ENCODE data around the gene TLR9.
"Not testable (repeated sequence)": the region's sequence is repeated elsewhere in the genome, so short reads cannot be mapped to it uniquely, and the experiment has no call there.

TLR9 gene, protein sequence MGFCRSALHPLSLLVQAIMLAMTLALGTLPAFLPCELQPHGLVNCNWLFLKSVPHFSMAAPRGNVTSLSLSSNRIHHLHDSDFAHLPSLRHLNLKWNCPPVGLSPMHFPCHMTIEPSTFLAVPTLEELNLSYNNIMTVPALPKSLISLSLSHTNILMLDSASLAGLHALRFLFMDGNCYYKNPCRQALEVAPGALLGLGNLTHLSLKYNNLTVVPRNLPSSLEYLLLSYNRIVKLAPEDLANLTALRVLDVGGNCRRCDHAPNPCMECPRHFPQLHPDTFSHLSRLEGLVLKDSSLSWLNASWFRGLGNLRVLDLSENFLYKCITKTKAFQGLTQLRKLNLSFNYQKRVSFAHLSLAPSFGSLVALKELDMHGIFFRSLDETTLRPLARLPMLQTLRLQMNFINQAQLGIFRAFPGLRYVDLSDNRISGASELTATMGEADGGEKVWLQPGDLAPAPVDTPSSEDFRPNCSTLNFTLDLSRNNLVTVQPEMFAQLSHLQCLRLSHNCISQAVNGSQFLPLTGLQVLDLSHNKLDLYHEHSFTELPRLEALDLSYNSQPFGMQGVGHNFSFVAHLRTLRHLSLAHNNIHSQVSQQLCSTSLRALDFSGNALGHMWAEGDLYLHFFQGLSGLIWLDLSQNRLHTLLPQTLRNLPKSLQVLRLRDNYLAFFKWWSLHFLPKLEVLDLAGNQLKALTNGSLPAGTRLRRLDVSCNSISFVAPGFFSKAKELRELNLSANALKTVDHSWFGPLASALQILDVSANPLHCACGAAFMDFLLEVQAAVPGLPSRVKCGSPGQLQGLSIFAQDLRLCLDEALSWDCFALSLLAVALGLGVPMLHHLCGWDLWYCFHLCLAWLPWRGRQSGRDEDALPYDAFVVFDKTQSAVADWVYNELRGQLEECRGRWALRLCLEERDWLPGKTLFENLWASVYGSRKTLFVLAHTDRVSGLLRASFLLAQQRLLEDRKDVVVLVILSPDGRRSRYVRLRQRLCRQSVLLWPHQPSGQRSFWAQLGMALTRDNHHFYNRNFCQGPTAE

DNA sequence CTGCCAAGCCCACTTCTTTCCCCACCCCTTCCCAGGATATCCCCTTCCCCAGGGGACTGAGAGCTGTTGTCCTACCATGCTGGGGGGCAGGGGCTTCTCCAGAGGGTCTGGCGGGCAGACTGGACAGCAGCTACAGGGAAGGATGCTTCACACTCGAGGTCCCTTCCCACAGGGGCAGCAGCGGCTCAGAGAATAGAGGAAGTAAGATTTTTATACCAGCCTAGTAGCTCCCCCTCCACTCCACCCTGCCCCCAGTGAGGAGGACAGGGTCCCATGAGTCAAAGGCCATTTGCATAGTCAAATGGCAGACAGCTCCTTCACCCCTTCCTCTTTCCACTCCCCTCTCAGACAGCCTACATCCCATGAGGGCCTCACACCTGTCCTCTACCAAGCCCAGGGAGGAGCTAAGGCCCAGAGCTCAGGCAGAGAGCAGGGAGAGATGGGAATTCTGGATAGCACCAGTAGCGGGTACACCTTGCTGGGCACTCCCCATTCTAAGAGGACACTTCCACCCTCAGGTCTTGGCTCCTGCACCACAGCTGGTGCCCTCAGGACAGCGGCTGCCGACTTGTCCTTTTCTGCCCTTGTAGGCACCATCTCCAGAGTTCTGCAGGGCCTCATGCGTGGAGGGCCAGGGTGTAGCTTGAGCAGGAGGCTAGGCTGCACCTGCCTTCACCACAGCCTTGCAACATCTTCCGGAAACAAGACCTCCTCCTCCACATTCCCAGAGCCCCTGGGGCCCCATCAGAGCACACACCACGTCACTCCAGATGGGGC lies at the start of gene TLR9:
TSS of gene TLR9 (minus strand) at position 194 of the 777 bp plus-strand sequence. CDS start at position 78, 116 bp downstream.
- DNase-seq = no peak

DNA sequence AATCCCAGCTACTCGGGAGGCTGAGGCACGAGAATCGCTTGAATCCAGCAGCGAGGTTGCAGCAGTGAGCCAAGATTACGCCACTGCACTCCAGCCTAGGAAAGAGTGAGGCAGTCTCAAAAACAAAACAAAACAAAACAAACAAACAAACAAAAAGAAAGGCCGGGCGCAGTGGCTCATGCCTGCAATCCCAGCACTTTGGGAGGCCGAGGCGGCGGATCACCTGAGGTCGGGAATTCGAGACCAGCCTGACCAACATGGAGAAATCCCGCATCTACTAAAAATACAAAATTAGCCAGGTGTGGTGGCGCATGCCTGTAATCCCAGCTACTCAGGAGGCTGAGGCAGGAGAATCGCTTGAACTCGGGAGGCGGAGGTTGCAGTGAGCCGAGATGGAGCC lies 49.3 kb upstream of the TLR9 start:
- DNase-seq = not testable (repeated sequence)

DNA sequence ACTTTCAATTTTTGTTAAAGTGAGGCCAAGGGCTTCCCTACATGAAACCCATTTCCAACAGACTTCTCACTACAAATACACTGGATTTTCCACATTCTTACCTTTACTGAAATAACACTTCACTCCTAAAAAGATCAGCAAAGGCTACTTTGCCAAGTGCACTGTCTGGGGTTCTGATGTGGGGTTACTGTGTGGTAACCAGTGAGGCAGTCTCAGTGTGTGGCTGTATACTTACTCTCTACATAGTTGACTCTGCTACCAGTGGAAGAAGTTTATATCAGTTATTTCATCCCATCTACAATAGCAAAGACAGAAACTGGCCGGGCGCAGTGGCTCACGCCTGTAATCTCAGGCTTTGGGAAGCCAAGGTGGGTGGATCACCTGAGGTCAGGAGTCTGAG lies 47.4 kb upstream of the TLR9 start:
- DNase-seq = peak; percentile 32

DNA sequence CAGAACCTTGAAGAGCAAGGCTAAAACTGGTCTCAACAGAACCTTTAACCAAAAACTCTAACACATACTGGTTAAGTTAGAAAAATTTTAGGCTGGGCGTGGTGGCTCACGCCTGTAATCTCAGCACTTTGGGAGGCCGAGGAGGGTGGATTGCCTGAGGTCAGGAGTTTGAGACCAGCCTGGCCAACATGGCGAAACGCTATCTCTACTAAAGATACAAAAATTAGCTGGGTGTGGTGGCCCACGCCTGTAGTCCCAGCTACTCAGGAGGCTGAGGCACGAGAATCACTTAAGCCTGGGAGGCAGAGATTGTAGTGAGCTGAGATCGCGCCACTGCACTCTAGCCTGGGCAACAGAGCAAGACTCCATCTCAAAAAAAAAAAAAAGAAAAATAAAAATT lies 46.7 kb upstream of the TLR9 start:
- not testable (repeated sequence) for DNase-seq

DNA sequence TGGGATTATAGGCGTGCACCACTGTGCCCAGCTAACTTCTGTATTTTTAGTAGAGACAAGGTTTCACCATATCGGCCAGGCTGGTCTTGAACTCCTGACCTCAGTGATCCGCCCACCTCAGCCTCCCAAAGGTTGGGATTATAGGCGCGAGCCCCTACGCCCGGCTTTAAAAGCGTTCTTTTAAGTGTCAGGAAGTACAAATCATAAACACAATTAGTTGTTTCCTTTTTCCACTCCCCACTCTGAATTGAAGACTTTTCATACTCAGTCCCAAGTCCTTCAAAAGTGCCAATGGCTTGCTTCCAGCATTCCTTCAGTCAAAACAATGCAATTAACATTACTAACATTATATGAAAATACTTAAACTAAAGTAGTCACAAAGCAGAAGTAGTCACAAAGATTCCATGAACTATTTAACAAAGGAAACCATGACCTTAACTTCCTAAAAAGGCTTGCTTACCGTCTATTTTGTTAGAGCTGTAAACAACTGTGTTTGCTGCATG lies 44.9 kb upstream of the TLR9 start:
- DNase-seq = no peak

DNA sequence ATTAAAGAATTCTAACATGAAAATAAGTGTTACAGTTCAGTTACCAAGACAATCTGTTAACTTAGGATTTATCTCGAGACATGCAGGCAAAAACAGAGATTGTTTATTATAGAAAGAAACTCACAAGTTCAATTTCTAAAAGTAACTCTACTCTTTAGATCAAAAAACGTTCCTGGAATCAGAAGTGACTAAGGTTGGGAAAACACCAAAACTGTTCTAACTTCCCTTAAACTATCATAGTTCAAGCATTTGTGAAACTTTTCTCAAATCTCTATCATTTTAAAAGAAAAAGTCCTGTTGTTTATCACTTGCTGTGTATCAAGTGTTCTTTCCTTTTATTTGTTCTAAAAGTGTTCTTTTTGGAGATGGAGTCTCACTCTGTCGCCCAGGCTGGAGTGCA lies 44.3 kb upstream of the TLR9 start:
- no peak for DNase-seq

DNA sequence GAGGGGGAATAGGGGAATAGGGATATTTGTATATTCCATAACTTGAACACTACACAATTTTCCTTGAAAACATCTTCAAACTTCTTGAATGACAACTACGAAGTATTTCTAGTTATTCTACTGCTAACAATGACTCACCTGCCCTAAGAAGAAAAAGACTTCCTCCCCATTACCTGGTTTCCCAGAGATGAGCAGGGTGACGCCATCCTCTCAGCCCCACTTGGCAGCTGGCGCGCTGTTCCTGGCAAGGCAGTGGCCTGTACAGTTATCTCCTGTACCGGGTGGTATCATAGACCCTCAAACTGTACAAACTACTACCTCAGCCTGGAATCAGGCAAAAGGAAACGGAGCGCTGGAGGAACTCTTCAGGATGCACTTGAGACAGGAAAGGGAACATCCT lies 42.6 kb upstream of the TLR9 start:
- DNase-seq = peak; percentile 64

DNA sequence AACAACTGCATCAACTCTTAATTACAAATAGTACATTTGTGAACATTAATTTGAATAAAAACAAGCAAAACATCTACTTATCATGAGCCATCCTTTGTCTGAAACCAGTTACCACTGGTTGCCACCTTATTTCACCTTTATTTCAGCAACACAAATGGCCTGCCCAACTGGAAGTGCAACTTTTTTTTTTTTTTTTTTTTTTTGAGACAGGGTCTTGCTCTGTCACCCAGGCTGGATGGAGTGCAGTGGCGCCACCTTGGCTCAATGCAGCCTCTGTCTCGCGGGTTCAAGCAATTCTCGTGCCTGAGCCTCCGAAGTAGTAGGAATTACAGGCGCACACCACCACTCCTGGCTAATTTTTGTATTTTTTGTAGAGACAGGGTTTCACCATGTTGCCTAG lies 39.9 kb upstream of the TLR9 start:
- DNase-seq = no peak

DNA sequence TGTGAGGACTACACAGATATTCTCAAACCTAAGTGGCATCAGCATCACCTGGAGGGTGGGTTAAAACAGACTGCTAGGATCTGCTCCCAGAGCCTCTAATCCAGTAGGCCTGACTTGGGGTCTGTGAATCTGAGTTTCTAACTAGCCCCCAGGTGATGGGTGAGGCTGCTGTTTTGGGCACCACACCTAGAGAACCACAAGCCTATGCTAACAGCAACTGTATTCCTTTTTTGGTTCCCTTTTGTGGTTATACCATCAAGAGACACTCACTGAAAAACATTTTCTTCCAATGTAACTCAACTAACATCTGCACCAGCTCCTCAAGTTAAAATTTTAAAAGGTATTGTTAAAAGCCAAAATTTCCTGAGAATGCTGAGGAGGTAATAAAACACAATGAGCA lies 37.0 kb upstream of the TLR9 start:
- no peak for DNase-seq

DNA sequence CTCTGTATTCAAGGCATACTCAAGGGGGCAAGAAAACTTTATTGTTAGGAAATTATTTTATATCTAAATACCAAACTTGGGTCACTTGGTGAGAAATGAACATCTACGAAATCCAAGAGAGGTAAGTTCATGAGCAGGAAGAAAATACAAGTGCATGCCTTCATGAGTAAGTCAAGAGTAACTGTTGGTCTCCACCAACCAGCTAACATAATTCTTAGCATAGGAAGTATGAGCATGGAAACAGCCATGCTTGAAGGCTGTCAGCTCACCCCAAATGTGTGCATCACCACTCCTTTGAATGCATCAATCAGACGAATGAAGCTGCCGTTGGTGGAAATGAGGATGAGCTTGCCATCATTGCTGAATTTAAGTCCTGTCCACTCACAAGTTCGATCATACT lies 34.0 kb upstream of the TLR9 start:
- DNase-seq = no peak

DNA sequence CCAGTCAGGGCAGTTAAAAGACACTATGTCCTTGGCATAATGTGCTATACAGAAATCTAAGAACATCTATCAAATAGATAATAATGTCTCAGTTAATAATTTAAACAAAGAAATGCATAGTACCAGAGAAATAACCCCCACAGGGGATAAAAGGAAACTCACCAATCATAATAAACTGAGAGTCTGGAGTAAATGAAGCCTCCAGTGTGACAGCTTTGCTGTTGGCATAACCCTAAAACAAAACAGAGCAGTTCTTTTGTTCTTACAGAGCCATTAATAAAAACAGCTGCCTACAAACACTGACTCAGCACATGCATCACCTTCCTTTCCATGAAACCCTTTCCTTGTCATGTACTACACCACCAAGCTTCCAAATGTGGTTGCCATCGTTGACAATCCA lies 33.6 kb upstream of the TLR9 start:
- DNase-seq = no peak

DNA sequence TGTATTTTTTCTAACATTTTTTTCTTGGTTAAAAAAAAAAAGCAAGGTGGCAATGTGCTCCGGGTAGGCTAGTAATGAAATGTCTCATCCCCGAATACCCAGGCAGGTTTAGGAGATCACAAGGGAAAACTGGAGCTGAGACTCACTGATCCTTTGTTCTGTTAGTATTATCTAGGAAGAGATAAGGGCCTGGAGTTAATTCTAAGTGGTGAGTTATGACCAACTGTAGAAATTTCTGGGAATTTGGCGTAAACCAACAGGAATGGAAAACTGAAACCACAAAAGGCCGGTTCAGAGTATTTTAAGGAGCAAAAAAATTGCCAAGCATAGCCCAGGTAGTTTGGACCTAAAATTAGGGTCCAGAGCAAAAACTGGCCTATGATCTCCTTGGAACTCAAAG lies 32.5 kb upstream of the TLR9 start:
- no peak for DNase-seq

DNA sequence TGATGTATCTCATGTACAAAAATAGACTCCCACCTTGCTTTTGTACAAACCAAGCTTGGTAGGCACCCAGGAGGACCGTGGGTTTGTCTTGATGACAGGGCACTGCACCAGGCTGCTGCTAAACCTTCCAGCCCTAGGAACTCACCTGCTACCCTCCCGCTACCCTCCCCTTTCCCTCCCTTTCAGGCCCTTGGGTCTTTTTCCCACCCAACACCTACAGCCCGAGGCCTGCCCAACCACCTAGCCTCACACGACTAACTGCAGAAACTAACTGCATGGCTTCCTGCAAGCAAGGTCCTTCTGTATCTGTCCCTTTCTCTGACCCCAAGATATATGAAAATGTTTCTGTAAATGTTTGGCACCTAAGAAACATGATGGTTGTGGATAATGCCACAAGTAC lies 31.2 kb upstream of the TLR9 start:
- no peak for DNase-seq

DNA sequence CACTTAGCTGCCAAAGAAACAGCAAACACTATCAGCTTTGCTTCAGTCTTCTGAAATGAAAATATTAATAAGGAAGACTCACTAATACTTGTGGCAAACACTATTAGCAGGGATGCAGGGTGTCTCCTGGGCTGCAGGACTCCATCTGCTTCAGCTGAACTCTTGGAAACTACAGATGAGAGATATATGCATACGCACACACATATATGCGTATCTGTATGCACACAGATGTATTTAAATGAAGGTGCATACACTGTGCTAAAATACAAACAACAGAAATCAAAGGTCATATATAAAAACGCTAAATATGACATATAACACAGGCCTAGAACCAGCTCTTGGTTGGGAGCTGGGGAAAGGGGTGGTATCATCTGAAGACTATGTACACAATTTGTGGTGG lies 30.7 kb upstream of the TLR9 start:
- no peak for DNase-seq

DNA sequence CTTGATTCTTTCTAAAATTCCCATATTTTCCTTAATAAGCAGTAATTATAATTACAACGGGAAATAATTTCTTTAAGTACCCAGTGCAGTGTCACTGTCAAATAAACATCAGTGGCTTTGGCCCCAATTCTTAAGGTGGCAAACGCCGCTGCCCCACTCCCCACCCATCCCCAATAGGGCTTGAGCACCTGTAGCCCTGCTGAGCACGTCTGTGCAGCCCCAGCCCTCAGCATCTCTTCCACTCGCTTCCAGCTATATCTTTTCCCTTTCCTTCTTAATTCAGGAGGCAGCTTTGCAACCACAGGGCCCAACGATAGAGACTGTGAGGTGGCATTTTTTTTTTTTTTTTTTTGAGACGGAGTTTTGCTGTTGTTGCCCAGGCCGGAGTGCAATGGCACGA lies 29.2 kb upstream of the TLR9 start:
- no peak for DNase-seq

DNA sequence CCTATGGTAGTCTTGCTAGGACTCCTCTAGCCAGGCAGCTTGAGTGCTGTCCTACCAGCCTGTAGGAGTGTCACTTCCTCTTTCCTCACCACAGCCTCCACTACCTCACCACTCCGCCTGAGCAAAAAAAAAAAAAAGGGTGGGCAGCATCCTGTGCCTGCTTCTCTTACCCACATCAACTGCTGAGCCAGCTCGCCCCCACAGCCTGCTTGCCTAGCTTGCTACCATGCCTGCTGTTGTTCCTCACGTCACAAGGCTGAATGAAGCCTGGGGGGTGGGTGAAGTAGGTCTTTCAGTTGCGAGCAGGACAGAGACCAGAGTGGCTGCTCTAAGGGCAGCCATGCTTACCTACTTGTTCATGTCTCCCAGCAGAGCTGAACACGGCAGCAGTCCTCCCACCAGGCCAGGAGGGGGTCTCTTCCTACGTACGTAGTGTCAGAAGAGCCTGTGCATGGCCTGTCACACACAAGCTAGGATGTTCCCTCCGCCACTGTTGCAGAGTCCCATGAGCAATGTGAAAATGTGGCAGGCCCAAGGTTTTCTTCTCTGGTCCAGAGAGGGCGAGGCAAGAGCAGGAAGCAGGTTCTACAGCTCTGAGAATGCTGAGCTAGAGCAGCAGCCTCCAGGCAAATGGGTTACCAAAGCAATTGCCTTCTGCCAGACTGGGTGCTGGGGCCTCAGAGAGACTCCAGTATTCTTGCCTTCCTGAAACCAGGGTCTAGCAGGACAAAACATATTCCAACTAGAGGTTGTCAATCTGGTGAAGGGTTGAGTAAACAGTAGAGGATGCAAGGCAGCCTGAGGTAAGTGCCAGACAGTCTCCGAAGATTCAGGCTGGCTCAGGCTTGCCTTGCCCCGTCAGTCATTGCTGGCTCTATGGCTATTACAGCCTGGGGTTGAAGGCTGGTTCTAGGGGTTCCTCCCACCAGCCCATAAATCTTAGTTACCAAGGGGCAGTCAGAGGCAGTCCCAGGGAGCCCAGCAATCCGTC lies 28.2 kb upstream of the TLR9 start:
- peak; percentile 89 for DNase-seq

DNA sequence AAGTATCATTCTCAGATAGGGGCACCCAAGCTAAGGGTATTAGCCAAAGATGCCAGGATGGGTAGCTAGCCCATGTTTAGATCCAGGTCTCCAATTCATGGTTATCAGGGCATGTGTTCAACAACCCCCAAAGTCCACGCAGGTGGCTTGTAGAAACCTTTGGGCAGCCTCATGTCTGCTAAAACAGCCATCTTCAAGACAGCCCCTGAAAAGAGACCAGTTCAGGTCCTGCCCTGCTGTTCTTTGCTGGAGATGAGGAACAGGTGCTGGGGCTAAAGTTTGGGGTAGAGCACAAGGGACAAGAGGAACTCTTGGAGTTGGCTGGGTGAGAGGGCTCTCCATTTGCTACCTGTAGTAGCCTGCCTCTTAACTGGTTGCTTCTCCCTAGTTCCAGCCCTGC lies 24.7 kb upstream of the TLR9 start:
- no peak for DNase-seq

DNA sequence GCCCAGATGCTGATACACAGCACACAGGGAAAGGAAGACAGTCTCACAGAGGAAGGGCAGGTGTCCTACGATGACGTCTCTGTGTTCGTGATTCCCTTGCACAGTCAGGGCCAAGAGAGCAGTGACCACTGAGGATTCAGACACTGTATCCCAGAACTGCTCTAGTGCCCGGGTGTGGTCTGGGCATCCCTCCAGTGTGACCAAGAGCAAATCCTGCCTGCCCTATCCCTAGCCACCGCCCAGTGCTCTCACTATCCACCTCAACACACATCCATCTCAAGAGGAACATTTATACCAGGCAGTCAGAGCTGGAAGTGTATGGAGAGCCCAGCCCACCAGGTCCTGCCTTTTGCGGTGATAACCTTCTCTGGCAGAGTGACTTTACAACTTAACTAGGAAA lies 24.2 kb upstream of the TLR9 start:
- DNase-seq = no peak

DNA sequence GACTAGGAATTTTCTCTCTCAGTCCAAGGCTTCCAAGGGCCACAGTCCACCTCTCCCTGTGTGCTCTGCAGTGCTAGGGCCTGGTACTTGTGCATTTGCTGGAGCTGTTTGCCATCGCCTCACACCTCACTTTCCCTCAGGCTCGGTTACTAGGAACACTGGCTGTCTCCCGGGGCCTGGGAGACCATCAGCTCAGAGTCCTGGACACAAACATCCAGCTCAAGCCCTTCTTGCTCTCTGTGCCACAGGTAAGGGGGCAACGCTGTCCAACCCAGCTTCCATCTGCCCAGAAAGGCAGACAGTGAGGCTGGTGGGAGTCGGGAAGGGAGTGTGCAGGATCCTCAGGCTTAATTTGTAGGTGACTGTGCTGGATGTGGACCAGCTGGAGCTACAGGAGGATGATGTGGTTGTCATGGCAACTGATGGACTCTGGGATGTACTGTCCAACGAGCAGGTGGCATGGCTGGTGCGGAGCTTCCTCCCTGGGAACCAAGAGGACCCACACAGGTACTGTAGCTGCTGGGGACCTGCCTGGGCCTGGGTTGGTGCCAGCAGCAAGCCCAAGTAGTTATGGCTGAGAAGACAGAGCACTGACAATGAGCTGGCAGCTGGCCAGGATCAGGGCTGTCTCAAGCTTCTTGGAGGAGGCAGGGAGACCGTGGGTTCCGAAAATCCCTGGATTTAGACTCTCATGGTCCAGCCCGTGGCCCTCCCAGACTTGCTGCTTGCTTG lies 23.5 kb upstream of the TLR9 start:
- no peak for DNase-seq

DNA sequence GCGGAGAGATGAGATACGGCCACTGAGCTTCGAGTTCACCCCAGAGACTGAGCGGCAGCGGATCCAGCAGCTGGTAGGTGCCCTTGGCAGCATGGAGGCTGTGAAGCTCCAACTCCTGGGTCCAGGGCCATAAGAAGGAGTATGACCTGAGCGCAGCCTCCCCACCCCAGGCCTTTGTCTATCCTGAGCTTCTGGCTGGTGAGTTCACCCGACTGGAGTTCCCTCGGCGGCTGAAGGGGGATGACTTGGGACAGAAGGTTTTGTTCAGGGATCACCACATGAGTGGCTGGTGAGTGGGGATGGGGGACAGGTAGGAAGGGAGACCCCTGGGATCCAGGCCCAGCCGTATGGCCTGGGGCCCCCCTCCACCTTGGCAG lies 22.7 kb upstream of the TLR9 start:
- no peak for DNase-seq
